Gastroesophageal sphincter (tissue), 4 donors: ENCODE data around the gene KIF20A. TPM values are rescaled to one million over a fixed set of nuclear protein-coding genes. Genes with fewer than 3 reads are reported as not detected.

Experiments
- ATAC-seq: fragments of 150-250 bp; one replicate; pipeline ENCODE4 v1.9.1; 2016; ENCODE audit warnings: mild to moderate bottlenecking, moderate library complexity
- H3K27ac ChIP-seq, 4 donors: fragments of 200-600 bp; sonication (generic) in 3 of 4; 1 replicate in 3 of 4; 2 replicates in 1 of 4; pipeline ENCODE4 v1.5.1; 2016 to 2019
- H3K27me3 ChIP-seq: fragments of 200-600 bp; sonication (generic); one replicate; pipeline ENCODE4 v1.5.1; 2019
- H3K36me3 ChIP-seq, 2 donors: fragments of 200-600 bp; sonication (generic); one replicate each; pipeline ENCODE4 v1.5.1; 2019; ENCODE audit warnings: control low read depth in 1 of 2
- H3K4me1 ChIP-seq, 3 donors: fragments of 200-600 bp; sonication (generic); 1 replicate in 2 of 3; 2 replicates in 1 of 3; pipeline ENCODE4 v1.5.1; 2016 to 2019; ENCODE audit warnings: control low read depth in 2 of 3
- H3K4me3 ChIP-seq, 2 donors: fragments of 200-600 bp; sonication (generic); one replicate each; pipeline ENCODE4 v1.5.1; 2019; ENCODE audit warnings: mild to moderate bottlenecking in 1 of 2, moderate library complexity in 1 of 2
- H3K9me3 ChIP-seq, 3 donors: fragments of 200-600 bp; sonication (generic); one replicate each; pipeline ENCODE4 v1.5.1; 2017 to 2019; ENCODE audit warnings: control low read depth in 2 of 3
- EP300 ChIP-seq: sonication (generic); formaldehyde crosslinking; IDR thresholded peaks from one replicate; pipeline ENCODE4 v1.6.1; 2017; ENCODE audit warnings: antibody characterized with exemption, mild to moderate bottlenecking
- POLR2A ChIP-seq, 2 donors: fragments of 450-650 bp; IDR thresholded peaks; one replicate each; pipeline ENCODE4 v1.6.1; 2017; ENCODE audit warnings: antibody characterized with exemption in 2 of 2, mild to moderate bottlenecking in 2 of 2, moderate library complexity in 1 of 2
- POLR2AphosphoS5 ChIP-seq: sonication (generic); formaldehyde crosslinking; IDR thresholded peaks from one replicate; pipeline ENCODE4 v1.6.1; 2017; ENCODE audit warnings: antibody characterized with exemption
- WGBS, 2 donors: methylation state at CpG; one replicate each; pipeline ENCODE4 v1.1.5; 2018; ENCODE audit warnings: low coverage in 1 of 2; 5-methylcytosine and 5-hydroxymethylcytosine counted together
- total RNA-seq, 4 donors: library from RNA; depleted of rRNA; stranded (reverse); fragments of >200 nt; gene quantifications; one replicate each; pipeline ENCODE4 v1.1.0, GENCODE V29; 2016
- TF ChIP-seq, protein P1 (sequence below), 4 experiments: fragments of 200-600 bp in 2 of 4; fragments of 450-650 bp in 2 of 4; sonication (generic) in 1 of 4; IDR thresholded peaks; one replicate each; pipeline ENCODE4 v1.5.1; 2017 to 2019; ENCODE audit warnings: antibody characterized with exemption in 4 of 4, mild to moderate bottlenecking in 2 of 4, moderate library complexity in 2 of 4

KIF20A gene
- total RNA-seq, 4 donors from 2014 or later, result 0.12 to 2.0 TPM; not detected in 2

GRCh38 chr5:138170299-138170698 lies 8.6 kb upstream of the KIF20A start:
- no peak for TF ChIP-seq POLR2A (IDR thresholded peaks at IDR 0.05)
- TF ChIP-seq POLR2AphosphoS5, result no peak
- TF ChIP-seq EP300, result no peak
- peaks cover 25 to 100% of the 10 kb centered on the region in 2 donors for H3K36me3 ChIP-seq
- peaks cover 0 to 7% (median 0%) of the 10 kb centered on the region in 3 donors for H3K4me1 ChIP-seq
- H3K4me3 ChIP-seq, result no peak overlapping the region
- no peak overlapping the region for H3K27ac ChIP-seq
- ATAC-seq, result no peak
- H3K9me3 ChIP-seq, result no peaks in the 10 kb centered on the region
- no peaks in the 10 kb centered on the region for H3K27me3 ChIP-seq

GRCh38 chr5:138177941-138178515 lies 884 bp upstream of the KIF20A start:
- 0 to 2% methylated on average over 13 to 14 of the region's 16 CpGs for WGBS, 2 donors
- Histone ChIP-seq H3K36me3 (peaks cover 0 to 49% of the 10 kb centered on the region in 2 donors), H3K4me1 (peaks cover 0 to 38% (median 11%) of the 10 kb centered on the region in 3 donors), H3K27ac (peak overlapping the region; percentile 35 to 93 (median 83)), H3K27me3 (no peaks in the 10 kb centered on the region), H3K9me3 (no peaks in the 10 kb centered on the region), H3K4me3 (peak overlapping the region; percentile 52 to 70)
- ATAC-seq, result no peak
- TF ChIP-seq POLR2AphosphoS5, result no peak
- TF ChIP-seq EP300, result no peak
- TF ChIP-seq, protein P1, sequence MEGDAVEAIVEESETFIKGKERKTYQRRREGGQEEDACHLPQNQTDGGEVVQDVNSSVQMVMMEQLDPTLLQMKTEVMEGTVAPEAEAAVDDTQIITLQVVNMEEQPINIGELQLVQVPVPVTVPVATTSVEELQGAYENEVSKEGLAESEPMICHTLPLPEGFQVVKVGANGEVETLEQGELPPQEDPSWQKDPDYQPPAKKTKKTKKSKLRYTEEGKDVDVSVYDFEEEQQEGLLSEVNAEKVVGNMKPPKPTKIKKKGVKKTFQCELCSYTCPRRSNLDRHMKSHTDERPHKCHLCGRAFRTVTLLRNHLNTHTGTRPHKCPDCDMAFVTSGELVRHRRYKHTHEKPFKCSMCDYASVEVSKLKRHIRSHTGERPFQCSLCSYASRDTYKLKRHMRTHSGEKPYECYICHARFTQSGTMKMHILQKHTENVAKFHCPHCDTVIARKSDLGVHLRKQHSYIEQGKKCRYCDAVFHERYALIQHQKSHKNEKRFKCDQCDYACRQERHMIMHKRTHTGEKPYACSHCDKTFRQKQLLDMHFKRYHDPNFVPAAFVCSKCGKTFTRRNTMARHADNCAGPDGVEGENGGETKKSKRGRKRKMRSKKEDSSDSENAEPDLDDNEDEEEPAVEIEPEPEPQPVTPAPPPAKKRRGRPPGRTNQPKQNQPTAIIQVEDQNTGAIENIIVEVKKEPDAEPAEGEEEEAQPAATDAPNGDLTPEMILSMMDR (IDR thresholded peaks at IDR 0.05), result no peak

GRCh38 chr5:138179277-138179857 lies 455 bp downstream of the KIF20A start:
- ATAC-seq, result no peak
- Histone ChIP-seq H3K4me3 (peak overlapping the region; percentile 52 to 70), H3K27ac (peak overlapping the region in 1 of 4 donors; percentile 88), H3K36me3 (peaks cover 0 to 43% of the 10 kb centered on the region in 2 donors), H3K9me3 (no peaks in the 10 kb centered on the region), H3K4me1 (peaks cover 0 to 31% (median 11%) of the 10 kb centered on the region in 3 donors), H3K27me3 (no peaks in the 10 kb centered on the region)
- no peak for TF ChIP-seq POLR2AphosphoS5
- WGBS, 2 donors, result 0% methylated on average over 2 to 15 of the region's 23 CpGs

DNA sequence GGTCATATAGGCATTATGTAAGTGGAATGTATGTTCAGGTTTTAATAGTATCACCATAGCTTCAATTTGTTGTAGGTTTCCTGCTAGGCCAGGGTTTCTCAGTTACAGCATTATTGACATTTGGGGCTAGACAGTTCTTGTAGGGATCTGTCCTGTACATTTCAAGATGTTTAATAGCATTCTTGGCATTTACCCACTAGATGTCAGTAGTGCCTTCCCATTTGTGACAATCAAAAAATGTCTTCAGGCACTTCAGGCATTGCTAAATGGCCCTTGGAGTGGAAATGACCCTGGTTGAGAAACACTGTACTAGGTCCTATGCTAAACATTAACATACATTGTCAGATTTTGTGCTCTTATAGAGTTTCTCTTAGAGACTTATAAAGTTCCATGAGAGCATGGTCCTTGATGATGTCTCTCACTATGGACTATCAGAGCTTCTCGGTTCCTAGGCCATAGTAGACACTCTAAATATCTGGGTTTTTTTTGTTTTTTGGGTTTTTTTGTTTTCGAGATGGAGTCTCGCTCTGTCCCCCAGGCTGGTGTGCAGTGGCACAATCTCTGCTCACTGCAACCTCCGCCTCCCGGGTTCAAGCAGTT lies 1.4 kb downstream of the KIF20A start:
- Histone ChIP-seq H3K27ac (no peak overlapping the region), H3K4me1 (peaks cover 0 to 31% (median 11%) of the 10 kb centered on the region in 3 donors), H3K36me3 (peaks cover 0 to 43% of the 10 kb centered on the region in 2 donors), H3K27me3 (no peaks in the 10 kb centered on the region), H3K4me3 (no peak overlapping the region), H3K9me3 (no peaks in the 10 kb centered on the region)
- no peak for TF ChIP-seq POLR2AphosphoS5
- TF ChIP-seq POLR2A (IDR thresholded peaks at IDR 0.05), result no peak
- no peak for TF ChIP-seq EP300
- TF ChIP-seq, protein P1 (IDR thresholded peaks at IDR 0.05), result no peak
- ATAC-seq, result no peak
- 30 to 75% methylated on average over 2 to 5 of the region's 5 CpGs for WGBS, 2 donors

- no peaks in the 10 kb centered on the region for H3K27me3 ChIP-seq
- H3K27ac ChIP-seq, result no peak overlapping the region
- no peaks in the 10 kb centered on the region for H3K9me3 ChIP-seq
- no peak for TF ChIP-seq EP300
- no peak for TF ChIP-seq POLR2AphosphoS5
- TF ChIP-seq POLR2A (IDR thresholded peaks at IDR 0.05), result no peak
- TF ChIP-seq, protein P1 (IDR thresholded peaks at IDR 0.05), result no peak
- 91 to 92% methylated on average over 3 to 5 of the region's 5 CpGs for WGBS, 2 donors
- peaks cover 0 to 43% of the 10 kb centered on the region in 2 donors for H3K36me3 ChIP-seq
- no peak for ATAC-seq
- no peak overlapping the region for H3K4me3 ChIP-seq
- peaks cover 0 to 30% (median 11%) of the 10 kb centered on the region in 3 donors for H3K4me1 ChIP-seq
Measured at GRCh38 chr5:138180841-138181240, 1.9 kb downstream of the KIF20A start.

DNA sequence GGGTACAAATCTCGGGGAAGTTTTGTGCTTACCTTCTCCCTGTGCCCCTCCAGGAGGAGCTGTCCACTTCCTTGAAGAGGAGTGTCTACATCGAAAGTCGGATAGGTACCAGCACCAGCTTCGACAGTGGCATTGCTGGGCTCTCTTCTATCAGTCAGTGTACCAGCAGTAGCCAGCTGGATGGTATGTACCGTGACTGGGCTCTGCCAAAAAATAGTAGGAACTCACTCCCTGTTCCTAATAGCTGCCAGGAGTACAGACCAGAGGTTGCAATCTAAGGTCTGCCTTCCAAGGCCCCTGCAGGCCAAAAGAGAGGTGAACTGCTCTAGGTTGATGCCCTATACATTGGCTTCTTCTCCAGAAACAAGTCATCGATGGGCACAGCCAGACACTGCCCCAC lies 3.9 kb downstream of the KIF20A start:
- Histone ChIP-seq H3K27ac (no peak overlapping the region), H3K4me3 (no peak overlapping the region), H3K27me3 (no peaks in the 10 kb centered on the region), H3K36me3 (peaks cover 0 to 49% of the 10 kb centered on the region in 2 donors), H3K9me3 (no peaks in the 10 kb centered on the region), H3K4me1 (peaks cover 0 to 11% (median 5%) of the 10 kb centered on the region in 3 donors)
- TF ChIP-seq, protein P1 (IDR thresholded peaks at IDR 0.05), result no peak
- TF ChIP-seq POLR2A (IDR thresholded peaks at IDR 0.05) (no peak), POLR2AphosphoS5 (no peak), EP300 (no peak)
- WGBS, 2 donors, result 93 to 100% methylated on average over 2 to 6 of the region's 6 CpGs
- ATAC-seq, result no peak
